GF-D8 (cell line): ENCODE measurements around the gene ATXN2.

Experiments used
- DNase-seq: peaks from one replicate; lab custom pipeline; 2025; lab: John Stamatoyannopoulos, UW

ATXN2 gene

DNA sequence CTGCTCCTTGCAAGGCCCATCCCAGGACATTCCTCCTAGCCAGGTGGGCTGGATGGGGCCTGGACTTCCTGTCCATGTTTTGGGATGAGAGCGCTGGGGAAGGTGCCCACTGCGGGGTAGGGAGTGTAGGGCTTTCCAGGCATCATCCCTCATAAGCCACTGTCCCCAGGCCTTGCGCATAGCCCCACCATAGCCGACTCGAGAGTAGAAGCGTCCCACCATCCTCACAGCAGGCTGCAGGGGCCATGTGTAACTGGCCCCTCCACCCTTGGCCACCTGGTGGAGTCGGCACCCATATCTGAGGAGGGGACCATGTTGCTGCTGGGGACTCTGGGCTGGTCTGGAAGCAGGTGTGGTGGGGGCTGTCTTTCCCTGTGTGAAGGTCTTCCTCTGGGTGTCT is 162.8 kb downstream of the ATXN2 start:
- DNase-seq = no peak

DNA sequence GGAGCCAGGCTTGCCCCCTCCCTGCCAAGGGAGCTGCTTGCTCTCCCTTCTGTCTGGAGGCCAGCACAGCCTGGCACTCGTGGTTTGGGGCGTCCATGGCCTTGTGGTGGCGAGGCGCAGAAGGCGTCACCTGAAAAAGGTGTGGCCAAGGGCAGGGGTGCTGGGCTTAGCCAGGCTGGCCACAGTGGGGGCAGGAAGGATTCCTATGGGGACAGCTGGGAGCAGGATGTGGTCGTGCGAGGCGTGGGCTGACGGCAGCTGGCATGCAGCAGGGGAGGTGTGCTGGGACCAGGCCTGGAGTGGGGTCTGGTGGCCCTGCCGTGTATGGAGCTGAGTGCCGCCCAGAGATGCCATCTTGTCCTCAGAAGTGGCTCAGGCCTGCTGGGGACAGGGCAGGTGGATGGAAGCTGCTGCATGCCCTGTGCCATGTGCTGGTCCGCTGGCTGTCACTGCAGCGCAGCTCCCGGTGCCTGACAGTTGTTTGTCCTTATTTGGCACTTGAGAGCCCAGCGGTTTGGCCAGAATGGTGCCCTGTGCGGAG is 163.4 kb downstream of the ATXN2 start:
- DNase-seq = no peak

DNA sequence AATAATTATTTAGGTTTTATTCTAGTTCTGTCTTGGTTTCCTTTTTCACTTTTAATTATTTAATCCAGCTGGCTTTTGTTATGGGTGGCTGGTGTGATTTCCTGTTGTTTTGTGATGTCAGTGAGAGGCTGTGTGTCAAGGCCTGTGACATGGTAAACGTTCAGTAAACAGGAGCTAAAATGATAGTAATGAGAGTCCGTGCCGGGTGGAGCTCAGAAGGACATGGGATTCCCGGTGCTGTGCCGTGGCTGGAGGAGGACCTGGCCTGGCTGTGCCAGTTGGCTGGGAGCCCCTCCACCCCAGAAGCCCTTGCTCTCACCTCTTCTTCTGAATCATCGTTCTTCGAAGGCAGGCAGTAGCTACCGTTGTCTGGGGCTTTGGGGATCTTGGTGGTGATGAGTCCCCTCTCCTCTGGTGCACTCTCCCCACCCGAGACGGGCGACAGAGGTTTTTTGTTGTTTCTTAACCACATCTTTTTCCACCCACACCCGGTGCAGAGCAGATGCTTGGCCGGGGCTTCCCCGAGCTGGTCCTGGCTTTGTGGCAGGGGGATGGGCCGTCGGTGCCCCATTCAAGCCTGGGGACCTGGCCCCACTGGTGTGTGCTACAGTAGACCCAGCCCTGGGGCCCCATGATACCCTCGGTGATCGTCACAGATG is 164.3 kb downstream of the ATXN2 start:
- DNase-seq = no peak

DNA sequence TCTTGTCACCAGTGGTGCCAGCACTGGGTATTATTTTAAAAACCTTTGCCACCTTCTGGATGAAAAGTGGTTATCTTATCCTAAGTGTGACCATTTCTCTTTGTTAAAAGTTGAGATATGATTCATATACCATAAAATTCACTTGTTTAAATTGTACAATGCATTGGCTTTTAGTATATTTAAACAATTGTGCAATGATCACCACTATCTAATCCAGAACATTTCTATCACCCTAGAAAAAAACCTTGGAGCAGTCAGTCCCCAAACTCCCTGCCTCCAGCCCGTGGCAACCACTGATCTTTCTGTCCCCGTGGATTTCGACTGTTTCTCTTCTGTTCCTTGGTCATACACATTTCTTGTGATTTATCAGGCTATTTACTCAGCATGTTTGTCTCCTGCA is 165.1 kb downstream of the ATXN2 start:
- no peak for DNase-seq

DNA sequence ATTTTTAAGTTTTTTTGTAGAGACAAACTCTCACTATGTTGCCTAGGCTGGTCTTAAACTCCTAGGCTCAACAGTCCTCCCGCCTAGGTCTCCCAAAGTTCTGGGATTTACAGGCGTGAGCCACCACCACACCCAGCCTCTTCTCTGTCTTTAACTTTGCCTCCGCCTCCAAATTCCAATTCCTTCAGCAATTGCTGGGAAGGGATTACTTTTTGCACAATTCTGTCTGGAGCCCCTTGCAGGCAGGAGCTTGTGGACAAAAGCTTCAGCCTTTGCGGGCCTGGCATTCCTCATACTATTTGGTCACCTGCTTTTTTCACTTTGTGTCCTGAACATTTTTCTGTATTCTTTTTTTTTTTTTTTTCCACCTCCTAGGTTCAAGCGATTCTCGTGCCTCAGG is 167.3 kb downstream of the ATXN2 start:
- no peak for DNase-seq

DNA sequence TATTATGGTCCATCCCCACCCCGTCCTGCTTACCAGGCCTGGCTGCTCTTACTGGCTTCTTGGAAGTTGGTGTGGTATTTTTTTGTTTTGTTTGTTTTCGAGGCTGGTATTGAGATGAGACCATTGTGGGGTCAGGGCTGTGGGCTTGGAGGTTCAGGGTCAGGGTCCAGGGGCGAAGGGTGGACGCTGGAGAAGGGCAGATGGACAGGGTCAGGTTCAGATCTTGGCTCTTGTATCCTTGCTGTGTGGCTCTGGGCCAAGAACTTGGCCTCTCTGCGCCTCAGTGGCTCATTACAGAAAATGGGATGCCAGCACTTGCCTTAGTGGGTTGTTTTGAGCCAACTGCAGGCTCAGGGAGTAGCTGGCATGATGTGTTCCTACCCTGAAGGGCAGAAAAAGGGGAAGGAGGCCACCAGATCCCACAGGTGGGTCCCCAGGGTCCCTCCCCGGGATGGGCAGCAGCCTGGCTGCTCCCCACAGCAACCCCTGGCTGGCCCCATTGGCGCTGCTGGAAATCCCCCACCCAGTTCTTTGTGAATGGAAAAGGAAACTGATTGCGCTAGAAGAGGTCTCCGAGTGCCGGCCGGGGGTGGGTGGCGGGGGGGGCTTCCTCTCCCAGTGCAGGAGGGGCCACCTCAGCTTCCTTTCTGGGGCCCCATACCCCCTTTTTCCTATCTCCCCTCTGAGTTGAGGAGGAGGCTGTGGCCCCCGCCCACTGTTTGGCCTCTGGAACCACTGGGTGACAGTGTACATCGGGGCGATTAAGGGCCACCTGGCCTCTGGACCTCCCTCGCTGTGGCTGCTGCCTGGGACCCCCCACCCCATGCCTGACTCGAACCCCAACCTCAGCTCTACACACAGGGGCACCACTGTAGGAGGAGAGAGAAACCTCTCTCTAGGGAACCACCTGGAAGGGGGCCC is 168.4 kb downstream of the ATXN2 start:
- DNase-seq = peak; percentile 77

DNA sequence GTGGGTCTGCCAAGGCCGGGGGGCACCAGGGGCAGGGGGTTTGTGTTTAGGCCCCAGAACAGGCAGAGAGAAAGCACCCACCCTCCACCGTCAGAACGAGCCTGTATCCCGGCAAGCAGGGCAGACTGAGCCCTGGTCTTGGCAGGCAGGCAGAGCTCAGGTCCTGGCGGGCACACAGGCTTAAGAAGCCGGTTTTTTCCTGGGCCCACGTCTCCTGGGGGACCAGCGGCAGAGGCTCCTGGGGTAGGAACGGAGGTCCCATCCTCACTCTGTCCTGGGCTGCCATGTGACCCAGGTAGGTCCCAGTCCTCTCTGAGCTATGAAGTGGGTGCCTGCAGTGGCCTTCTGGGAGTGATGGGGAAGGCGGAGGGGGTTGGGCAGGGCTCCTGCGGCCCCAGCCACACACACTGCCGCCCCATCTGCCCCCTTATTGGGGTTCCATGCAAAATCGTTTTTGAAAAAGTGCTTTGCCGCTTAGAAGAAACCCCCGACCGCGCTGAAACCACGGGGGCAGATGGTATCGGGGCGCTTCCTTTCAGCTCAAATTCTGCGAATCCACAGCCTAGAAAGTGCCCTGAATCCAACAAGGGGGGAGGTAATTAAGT is 169.2 kb downstream of the ATXN2 start:
- no peak for DNase-seq

DNA sequence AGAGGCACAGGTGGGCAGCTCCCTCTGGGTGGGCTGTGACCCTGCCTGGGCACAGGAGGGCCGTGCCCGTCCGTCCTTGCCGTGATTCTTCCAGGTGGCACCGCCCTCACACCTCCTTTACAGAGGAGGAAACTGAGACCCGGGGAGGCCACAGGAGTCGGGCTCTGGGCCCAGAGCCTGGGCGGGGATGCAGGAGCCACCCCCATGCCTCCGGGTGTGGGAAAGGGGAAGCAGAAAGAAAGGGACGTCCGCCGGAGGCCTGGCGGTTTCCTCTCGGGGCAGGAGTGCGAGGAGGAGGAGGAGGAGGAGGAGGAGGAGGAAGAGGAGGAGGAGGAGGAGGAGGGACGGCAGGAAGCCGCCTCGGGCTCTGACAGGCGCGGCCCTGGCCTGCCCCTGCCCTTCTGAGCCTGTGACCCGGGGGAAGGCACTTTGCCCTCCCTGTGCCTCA is 170.4 kb downstream of the ATXN2 start:
- peak; percentile 72 for DNase-seq

DNA sequence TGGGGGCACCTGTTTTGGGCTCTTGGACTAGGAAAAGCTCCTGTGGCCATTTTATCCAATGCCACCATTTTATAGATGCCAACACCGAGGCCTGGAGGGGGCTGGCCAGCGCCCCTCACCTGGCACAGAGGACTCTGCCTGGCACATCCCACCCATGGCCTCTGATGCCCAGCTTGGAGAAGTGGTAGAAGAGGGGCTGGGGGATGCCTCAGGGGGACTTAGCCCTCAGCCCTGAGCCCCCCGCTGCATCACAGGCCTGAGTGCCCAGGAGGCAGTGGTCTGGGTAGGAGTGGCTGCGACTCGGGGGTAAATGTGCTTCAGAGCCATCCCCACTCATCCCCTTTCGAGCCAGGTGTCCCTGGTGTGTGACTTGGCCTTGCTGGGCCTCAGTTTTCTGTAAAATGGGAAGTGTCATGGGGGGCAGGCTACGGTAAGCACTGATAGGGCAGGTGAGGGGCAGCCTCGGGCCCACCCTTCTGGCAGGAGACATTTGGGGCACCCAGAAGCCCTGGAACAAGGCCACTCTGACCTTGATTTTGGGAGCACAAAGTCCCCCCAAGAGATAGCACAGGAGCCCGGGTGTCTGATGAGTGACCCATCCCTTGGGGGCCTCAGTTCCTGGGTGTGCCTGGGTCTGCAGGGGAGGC is 170.9 kb downstream of the ATXN2 start:
- DNase-seq = no peak

DNA sequence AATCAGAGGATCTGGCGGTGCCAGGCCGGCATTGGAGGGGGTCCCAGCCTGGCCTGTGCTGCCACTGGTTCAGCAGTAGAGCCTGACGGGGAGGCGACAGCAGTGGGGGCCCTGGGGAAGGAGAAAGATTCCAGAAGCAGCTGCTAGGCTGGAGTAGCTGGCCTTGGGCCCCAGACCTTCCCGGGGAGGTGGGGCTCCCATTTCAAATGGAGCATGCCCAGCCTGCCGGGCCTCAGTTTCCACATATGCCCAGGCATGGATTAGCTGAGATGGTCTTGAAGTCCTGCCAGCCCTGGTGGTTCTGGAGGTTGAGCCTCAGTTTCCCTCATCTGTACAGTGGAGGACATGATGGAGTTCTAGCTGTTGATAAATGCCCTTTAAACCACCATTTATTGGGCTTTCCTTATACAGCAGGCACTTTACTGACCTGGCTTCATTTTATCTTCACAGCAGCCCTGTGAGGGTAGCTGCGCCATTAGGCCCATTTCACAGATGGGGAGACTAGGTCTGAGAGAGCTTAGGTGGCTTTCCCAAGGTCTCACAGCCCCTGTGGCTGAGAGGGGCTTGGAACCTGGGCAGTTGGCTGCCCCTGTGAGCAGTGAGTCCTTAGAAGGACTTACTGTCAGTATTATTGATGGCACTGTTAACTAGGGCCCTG is 171.6 kb downstream of the ATXN2 start:
- no peak for DNase-seq

DNA sequence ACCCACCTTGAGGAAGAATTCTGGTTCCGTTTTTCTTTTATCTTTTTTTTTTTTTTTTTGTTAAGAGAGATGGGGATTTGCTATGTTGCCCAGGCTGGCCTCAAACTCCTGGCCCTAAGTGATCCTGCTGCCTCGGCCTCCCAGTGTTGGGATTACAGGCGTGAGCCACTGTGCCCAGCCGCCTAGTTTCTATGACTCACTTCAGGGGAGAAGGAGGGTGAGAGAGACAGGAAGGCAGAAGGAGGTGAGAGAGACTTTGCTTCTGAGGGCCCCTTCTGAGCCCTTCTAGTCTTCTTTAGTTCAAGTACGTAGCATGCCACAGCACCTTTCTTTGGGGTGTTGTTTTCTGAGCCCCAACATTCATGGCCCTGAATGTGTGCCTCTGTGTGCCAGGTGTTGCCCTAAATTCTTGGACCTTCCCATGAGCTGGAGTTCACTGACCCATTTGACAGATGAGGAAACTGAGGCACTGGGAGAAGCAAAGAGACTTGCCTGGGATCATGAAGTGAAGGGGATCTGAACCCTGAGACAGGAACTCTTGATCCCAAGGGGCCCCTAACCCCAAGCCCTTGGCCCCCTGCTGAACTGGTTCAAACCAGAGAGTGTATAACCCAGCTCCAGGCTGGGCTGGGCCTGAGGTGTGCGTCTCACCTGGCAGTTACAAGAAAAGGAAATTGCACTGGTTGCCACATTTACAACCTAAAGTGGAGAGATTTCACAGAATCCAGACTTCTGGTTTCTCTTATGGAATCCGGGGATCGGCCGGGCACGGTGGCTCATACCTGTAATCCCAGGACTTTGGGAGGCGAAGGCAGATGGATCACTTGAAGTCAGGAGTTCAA is 172.6 kb downstream of the ATXN2 start:
- DNase-seq = no peak

DNA sequence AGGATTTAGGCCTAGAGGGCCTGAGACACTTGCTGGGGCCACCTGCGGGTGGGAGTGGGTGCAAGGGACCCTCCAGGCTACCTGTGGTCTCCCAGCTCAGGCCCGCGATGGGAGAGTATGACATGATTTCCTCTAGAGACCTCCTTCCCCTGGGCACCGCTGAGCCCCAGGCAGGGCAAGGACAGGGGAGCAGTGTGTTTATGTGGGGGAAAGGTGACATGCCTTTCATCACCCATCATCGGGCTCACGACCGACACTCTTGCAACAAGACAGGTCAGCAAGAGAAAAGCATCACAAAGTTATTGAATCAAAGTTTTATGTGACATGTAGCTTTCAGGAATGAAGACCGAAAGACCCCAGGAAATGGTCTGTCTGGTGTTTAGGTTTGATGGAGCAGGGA is 173.5 kb downstream of the ATXN2 start:
- DNase-seq = no peak

DNA sequence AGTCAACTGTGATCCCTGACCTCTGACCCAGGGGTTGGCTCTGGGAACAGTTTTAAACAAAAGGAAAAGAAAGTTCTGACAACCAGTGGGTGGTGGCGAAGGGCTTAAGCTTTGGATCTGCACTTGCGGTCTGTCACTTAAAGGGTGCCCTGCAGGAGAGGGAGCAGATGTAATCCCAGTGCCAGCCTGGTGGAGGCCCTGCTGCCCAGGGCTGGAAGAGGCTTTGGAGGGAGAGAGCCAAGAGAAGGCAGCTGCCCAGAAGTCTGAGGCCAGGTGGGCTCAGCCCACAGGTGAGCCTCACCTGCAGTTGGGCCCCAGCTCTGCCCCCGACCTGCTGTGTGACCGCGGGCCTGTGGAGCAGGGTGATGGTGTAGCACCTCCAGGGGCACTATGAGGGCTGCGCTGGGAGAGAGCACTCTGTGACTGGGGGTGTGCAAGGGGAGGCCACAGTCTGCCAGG is 174.3 kb downstream of the ATXN2 start:
- no peak for DNase-seq

DNA sequence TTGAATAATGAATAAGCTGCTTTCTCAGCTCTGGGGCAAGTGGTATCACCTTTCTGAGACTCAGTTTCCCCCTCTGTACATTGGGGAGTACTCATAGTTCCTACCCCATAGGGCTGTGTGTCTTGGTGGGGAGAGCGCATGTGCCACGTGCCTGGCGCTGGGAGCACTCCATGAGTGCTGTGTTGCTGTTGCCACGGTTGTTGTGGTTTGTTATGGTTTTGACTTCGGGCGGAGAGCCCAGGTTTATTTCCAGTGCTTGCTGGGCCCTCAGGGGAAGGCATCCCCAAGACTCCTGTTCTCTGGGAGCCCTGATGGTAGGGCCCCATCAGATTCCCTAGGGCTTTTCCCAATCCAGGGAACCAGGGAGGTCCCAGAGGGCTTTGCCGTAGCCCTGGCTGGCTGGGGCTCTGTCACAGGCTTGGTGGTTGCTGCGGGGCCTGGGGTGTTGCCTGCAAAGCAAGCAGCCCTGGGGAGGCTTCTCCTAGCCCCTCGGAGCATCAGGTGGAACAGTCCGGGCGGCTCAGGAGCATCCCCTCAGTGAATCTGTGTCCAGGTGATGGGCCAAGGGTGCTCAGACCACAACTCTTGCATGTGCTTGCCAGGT is 174.8 kb downstream of the ATXN2 start:
- no peak for DNase-seq

DNA sequence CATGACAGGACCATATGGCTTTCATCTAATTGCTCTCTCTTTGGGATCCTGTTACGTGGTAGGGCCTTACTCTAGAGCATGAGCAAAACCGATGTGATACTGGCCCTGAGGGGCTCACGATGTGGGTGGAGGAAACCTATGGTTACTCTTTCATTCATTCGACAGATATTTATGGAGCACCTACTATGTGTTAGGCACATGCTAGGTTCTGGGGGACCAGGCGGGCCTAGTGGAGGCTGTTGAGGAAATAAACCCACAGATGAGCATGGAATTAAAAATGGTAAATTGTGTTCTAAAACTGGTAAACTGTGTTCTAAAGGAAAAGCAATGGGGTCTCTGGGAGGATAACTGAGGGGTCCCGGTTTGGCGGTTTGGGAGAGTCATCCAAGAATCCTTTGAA is 178.6 kb downstream of the ATXN2 start:
- no peak for DNase-seq

DNA sequence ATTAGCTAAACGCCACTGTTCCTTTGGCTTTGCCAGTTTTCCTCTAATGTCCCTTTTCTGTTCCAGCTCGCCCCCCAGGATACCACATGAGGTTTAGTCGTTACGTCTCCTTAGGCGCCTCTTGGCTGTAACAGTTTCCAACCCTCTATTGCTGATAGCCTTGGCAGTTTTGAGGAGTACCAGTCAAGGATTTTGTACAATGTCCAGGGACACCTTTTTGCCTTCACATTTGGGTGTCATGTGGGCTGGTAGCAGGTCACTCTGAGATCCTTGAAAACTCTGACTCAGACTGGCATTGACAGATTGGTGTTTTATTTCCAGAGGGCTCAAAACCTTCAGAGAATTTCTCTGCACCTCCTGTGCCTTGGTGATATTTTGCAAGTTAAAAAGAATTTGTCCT is 179.3 kb downstream of the ATXN2 start:
- no peak for DNase-seq

DNA sequence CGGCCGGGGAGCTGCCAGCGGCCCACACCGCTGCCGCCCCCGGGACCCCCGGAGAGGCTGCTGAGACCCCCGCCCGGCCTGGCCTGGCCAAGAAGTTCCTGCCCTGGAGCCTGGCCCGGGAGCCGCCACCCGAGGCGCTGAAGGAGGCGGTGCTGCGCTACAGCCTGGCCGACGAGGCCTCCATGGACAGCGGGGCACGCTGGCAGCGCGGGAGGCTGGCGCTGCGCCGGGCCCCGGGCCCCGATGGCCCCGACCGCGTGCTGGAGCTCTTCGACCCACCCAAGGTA is 180.6 kb downstream of the ATXN2 start:
- no peak for DNase-seq

DNA sequence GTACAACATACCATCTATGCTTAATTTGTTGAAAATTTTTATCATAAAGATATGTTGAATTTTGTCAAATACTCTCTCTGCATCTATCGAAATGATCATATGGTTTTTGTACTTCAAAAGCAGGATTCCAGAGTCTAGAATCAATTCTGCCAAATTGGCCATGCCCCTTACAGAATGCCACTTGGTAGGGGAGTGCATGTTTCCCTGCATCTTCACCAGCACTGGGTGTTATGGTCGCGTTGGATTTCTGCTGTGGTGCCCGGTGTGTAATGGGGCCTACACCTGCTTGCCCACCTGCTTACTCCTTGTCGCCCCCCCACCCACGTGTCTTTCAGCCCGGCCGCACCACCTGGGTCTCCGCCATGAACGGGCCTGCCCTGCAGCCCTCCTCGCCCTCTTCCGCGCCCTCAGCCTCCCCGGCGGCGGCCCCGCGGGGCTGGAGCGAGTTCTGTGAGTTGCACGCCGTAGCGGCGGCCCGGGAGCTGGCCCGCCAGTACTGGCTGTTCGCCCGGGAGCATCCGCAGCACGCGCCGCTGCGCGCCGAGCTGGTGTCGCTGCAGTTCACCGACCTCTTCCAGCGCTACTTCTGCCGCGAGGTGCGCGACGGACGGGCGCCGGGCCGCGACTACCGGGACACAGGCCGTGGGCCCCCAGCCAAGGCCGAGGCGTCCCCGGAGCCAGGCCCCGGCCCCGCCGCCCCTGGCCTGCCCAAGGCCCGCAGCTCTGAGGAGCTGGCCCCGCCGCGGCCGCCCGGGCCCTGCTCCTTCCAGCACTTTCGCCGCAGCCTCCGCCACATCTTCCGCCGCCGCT is 181.1 kb downstream of the ATXN2 start:
- no peak for DNase-seq

DNA sequence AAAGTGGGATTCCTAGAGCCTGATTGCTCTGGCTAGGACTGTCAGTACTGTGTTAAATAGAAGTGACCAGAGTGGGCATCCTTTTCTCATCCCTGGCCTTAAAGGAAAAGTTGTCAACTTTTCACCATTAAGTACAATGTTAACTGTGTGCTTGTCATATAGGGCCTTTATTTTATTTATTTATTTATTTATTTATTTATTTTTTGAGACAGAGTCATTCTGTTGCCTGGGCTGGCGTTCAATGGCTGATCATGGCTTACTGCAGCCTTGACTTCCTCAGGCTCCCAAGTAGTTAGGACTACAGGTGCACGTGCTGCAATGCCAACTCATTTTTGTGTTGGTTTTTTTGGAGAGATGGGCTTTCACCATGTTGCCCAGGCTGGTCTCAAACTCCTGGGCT is 181.8 kb downstream of the ATXN2 start:
- DNase-seq = no peak
